DND-41 (cell line): Measurements from ENCODE around the gene ASPN.

Source experiments
- CTCF ChIP-seq: IDR thresholded peaks from 2 replicates; pipeline ENCODE4 v1.5.1; 2012; ENCODE audit warnings: borderline replicate concordance, low read length, moderate library complexity, mild to moderate bottlenecking; ENCODE audit not compliant: poor library complexity, severe bottlenecking; ENCODE audit errors: extremely low read depth
- EZH2 ChIP-seq: IDR thresholded peaks from 3 replicates; pipeline ENCODE4 v1.6.1; 2012; ENCODE audit warnings: borderline replicate concordance, low read depth, mild to moderate bottlenecking, moderate library complexity, low read length, inconsistent platforms; ENCODE audit not compliant: severe bottlenecking

GRCh38 chr9:92407818-92408217 is 74.5 kb downstream of the ASPN start:
- no peak for TF ChIP-seq CTCF
- TF ChIP-seq EZH2 = no peak
